SK-N-SH (cell line): ENCODE data around the gene GCNT2. TPM values are rescaled to one million over a fixed set of nuclear protein-coding genes. Genes with fewer than 3 reads are reported as not detected.

Source experiments
- CTCF ChIA-PET: fragments of 300-600, 350-600 bp; formaldehyde crosslinking; extraction: SDS; loops from one replicate; lab custom pipeline; 2021; lab: Yijun Ruan, JAX
- POLR2A ChIA-PET: fragments of 350-600 bp; sonication (Branson Sonifier 250); formaldehyde crosslinking; extraction: SDS; loops from one replicate; lab custom pipeline; 2020; ENCODE audit warnings: antibody characterized with exemption, inconsistent platforms; lab: Yijun Ruan, JAX
- DNase-seq: peaks from one replicate; pipeline ENCODE4 v3.0.0; 2012
- H2AFZ ChIP-seq: fragments of 200-600 bp; sonication (generic); 2 replicates; pipeline ENCODE4 v1.8.1; 2016; ENCODE audit warnings: antibody characterized with exemption, mild to moderate bottlenecking, low read depth
- H3F3A ChIP-seq: fragments of 200-600 bp; sonication (generic); replicated peaks from 2 replicates; pipeline ENCODE3; 2016; ENCODE audit warnings: antibody characterized with exemption, mild to moderate bottlenecking; ENCODE audit not compliant: insufficient read depth
- H3K27ac ChIP-seq, 2 experiments: fragments of 200-500 bp in 1 of 2; fragments of 200-600 bp in 1 of 2; sonication (Bioruptor generic) in 1 of 2; sonication (generic), shearing (Covaris generic) in 1 of 2; 2 replicates each; pipeline versions ENCODE4 v1.5.1 to v1.6.1; 2014 to 2016; ENCODE audit warnings: low read depth in 2 of 2, inconsistent platforms in 1 of 2, low read length in 1 of 2, mild to moderate bottlenecking in 1 of 2, mixed read lengths in 1 of 2
- H3K27me3 ChIP-seq: fragments of 200-600 bp; sonication (generic), shearing (Covaris generic); 2 replicates; pipeline ENCODE4 v1.6.1; 2016; ENCODE audit warnings: mixed run types; ENCODE audit not compliant: insufficient read depth
- H3K36me3 ChIP-seq, 2 experiments: fragments of 200-500 bp in 1 of 2; fragments of 200-600 bp in 1 of 2; sonication (Bioruptor generic) in 1 of 2; sonication (generic) in 1 of 2; replicated peaks in 1 of 2; 2 replicates each; pipeline versions ENCODE3 to v1.5.1; 2014 to 2016; ENCODE audit warnings: low read length in 1 of 2, mild to moderate bottlenecking in 1 of 2; ENCODE audit not compliant: insufficient read depth in 2 of 2, control insufficient read depth in 1 of 2
- H3K4me1 ChIP-seq, 2 experiments: fragments of 200-500 bp in 1 of 2; fragments of 200-600 bp in 1 of 2; sonication (Bioruptor generic) in 1 of 2; sonication (generic), shearing (Covaris generic) in 1 of 2; 2 replicates each; pipeline versions ENCODE4 v1.5.1 to v1.6.1; 2014 to 2016; ENCODE audit warnings: low read depth in 1 of 2, low read length in 1 of 2, mixed run types in 1 of 2; ENCODE audit not compliant: insufficient read depth in 2 of 2, control insufficient read depth in 1 of 2
- H3K4me2 ChIP-seq: fragments of 200-600 bp; sonication (generic), shearing (Covaris generic); 2 replicates; pipeline ENCODE4 v1.6.1; 2017; ENCODE audit warnings: mixed run types
- H3K4me3 ChIP-seq, 2 experiments: fragments of 200-500 bp in 1 of 2; fragments of 200-600 bp in 1 of 2; sonication (Bioruptor generic) in 1 of 2; sonication (generic), shearing (Covaris generic) in 1 of 2; 2 replicates each; pipeline versions ENCODE4 v1.5.1 to v1.8.1; 2014 to 2016; ENCODE audit warnings: low read depth in 2 of 2, inconsistent platforms in 1 of 2, low read length in 1 of 2, mild to moderate bottlenecking in 1 of 2, mixed read lengths in 1 of 2, moderate library complexity in 1 of 2
- H3K79me2 ChIP-seq: fragments of 200-600 bp; sonication (generic); 2 replicates; pipeline ENCODE4 v1.8.1; 2017; ENCODE audit warnings: mild to moderate bottlenecking; ENCODE audit not compliant: insufficient read depth
- H3K9ac ChIP-seq: fragments of 200-600 bp; sonication (generic); 2 replicates; pipeline ENCODE4 v1.6.1; 2017; ENCODE audit warnings: mixed run types
- H3K9me2 ChIP-seq: fragments of 200-600 bp; sonication (generic); 2 replicates; pipeline ENCODE4 v1.6.1; 2017; ENCODE audit warnings: mixed run types
- H3K9me3 ChIP-seq: fragments of 200-600 bp; sonication (generic); 2 replicates; pipeline ENCODE4 v1.6.1; 2017; ENCODE audit warnings: mixed run types, mild to moderate bottlenecking, moderate library complexity
- H4K20me1 ChIP-seq: fragments of 200-600 bp; sonication (generic); 2 replicates; pipeline ENCODE4 v1.6.1; 2017; ENCODE audit warnings: mild to moderate bottlenecking, mixed run types; ENCODE audit not compliant: insufficient read depth
- CTCF ChIP-seq: fragments of 200-600 bp; sonication (generic); IDR thresholded peaks from 2 replicates; pipeline ENCODE4 v1.6.1; 2017; ENCODE audit warnings: antibody characterized with exemption, mild to moderate bottlenecking, moderate library complexity
- ELF1 ChIP-seq: IDR thresholded peaks from 2 replicates; pipeline ENCODE4 v1.4.0; 2012
- EP300 ChIP-seq, 2 experiments: IDR thresholded peaks; 2 replicates each; pipeline versions ENCODE4 v1.4.0 to v1.6.1; 2012; ENCODE audit warnings: borderline replicate concordance in 1 of 2, low read depth in 1 of 2, low read length in 1 of 2
- EZH2phosphoT487 ChIP-seq: fragments of 200-600 bp; sonication (generic); IDR thresholded peaks from 2 replicates; pipeline ENCODE4 v1.6.1; 2017; ENCODE audit warnings: low read depth, mixed run types, mild to moderate bottlenecking, antibody characterized with exemption, moderate library complexity, borderline replicate concordance
- FOSL2 ChIP-seq: IDR thresholded peaks from 2 replicates; pipeline ENCODE4 v1.4.0; 2012; ENCODE audit warnings: low read depth, mild to moderate bottlenecking, moderate library complexity, borderline replicate concordance
- FOXM1 ChIP-seq: IDR thresholded peaks from 2 replicates; pipeline ENCODE4 v1.4.0; 2012; ENCODE audit warnings: low read depth, mild to moderate bottlenecking
- JUND ChIP-seq: IDR thresholded peaks from 2 replicates; pipeline ENCODE4 v1.4.0; 2012
- MEF2A ChIP-seq: IDR thresholded peaks from 2 replicates; pipeline ENCODE4 v1.4.0; 2012; ENCODE audit warnings: low read depth, borderline replicate concordance
- NFIC ChIP-seq: IDR thresholded peaks from 2 replicates; pipeline ENCODE4 v1.4.0; 2012; ENCODE audit warnings: borderline replicate concordance
- RFX5 ChIP-seq: IDR thresholded peaks from 2 replicates; pipeline ENCODE4 v1.6.1; 2012; ENCODE audit warnings: mild to moderate bottlenecking, improper control_type of control experiment, low read length
- SIN3A ChIP-seq: IDR thresholded peaks from 2 replicates; pipeline ENCODE4 v1.6.1; 2012; ENCODE audit warnings: low read depth, mild to moderate bottlenecking, low read length, moderate library complexity, borderline replicate concordance
- TAF1 ChIP-seq: IDR thresholded peaks from 2 replicates; pipeline ENCODE4 v1.6.1; 2012; ENCODE audit warnings: low read depth, mild to moderate bottlenecking, low read length, moderate library complexity, borderline replicate concordance
- TCF12 ChIP-seq: IDR thresholded peaks from 2 replicates; pipeline ENCODE4 v1.4.0; 2012
- USF2 ChIP-seq: fragments of 150-350 bp; IDR thresholded peaks from 2 replicates; pipeline ENCODE4 v1.6.1; 2017; ENCODE audit warnings: antibody characterized with exemption, low read length, low read depth, borderline replicate concordance
- WGBS: methylation state at CpG from one replicate; pipeline ENCODE4 v1.1.6; 2017; ENCODE audit warnings: low lambda C conversion rate; 5-methylcytosine and 5-hydroxymethylcytosine counted together
- polyA plus RNA-seq, 3 experiments: library from polyadenylated mRNA; depleted of rRNA; stranded (reverse); fragments of >200 nt; gene quantifications; 2 replicates each; pipeline ENCODE4 v1.2.3, GENCODE V29; 2012

GCNT2 gene
- polyA plus RNA-seq, 1 of the 3 experiments (the other 2 are of a cell fraction), result 0.13 TPM

GRCh38 chr6:10627800-10628199 lies 106.6 kb downstream of the GCNT2 start (continued):
- TF ChIP-seq CTCF (no peak), TAF1 (no peak), FOSL2 (no peak)

DNA sequence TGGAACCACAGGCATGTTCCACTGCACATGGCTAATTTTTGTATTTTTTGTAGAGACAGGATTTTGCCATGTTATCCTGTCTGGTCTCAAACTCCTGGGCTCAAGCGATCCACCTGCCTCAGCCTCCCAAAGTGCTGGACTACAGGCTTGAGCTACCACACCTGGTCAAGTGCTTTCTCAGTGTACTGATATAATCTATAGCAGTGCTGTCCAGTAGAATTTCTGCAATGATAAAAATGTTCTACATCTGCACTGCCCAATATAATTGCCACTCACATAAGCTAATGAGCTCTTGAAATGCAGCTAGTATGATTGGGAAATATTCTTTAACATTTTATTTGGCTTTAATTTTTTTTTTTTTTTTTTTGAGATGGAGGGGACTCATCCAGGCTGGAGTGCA lies 109.0 kb downstream of the GCNT2 start:
- no peak for DNase-seq
- H2AFZ ChIP-seq, result no peak overlapping the region
- H3K4me1 ChIP-seq, result 0 out of 4 replicates have a peak, but pooled peaks cover 0 to 5% of the 10 kb centered on the region in 2 experiments
- H3K9me2 ChIP-seq, result no peaks in the 10 kb centered on the region
- no peak overlapping the region for H3K4me2 ChIP-seq
- POLR2A ChIA-PET, result interaction anchor here (0.6 kb wide), 1 partner anchor 30 kb away, joined by 6 read pairs; no protein-coding TSS in a partner anchor
- CTCF ChIA-PET, result interaction anchor here (0.9 kb wide), 1 partner anchor 22 kb away, joined by 3 read pairs; no protein-coding TSS in a partner anchor
- 92% methylated on average over 1 of the region's 1 CpG for WGBS
- no peaks in the 10 kb centered on the region for H3K36me3 ChIP-seq
- no peaks in the 10 kb centered on the region for H3K79me2 ChIP-seq
- H3K27me3 ChIP-seq, result no peaks in the 10 kb centered on the region
- H4K20me1 ChIP-seq, result no peaks in the 10 kb centered on the region
- no peaks in the 10 kb centered on the region for H3K9me3 ChIP-seq
- H3F3A ChIP-seq, result peaks cover 4% of the 10 kb centered on the region
- no peak for TF ChIP-seq RFX5
- TF ChIP-seq JUND, result no peak
- no peak for TF ChIP-seq USF2
- no peak for TF ChIP-seq EP300 (IDR thresholded peaks at IDR 0.05; ENCODE audit: borderline replicate concordance in 1 of 2, low read depth in 1 of 2, low read length in 1 of 2)
- TF ChIP-seq FOXM1, result no peak
- TF ChIP-seq SIN3A, result no peak
- no peak for TF ChIP-seq MEF2A
- no peak for TF ChIP-seq ELF1
- no peak for TF ChIP-seq TCF12
- no peak for TF ChIP-seq EZH2phosphoT487
- no peak for TF ChIP-seq CTCF
- no peak for TF ChIP-seq NFIC
- no peak overlapping the region for H3K9ac ChIP-seq
- H3K4me3 ChIP-seq, result no peak overlapping the region
- H3K27ac ChIP-seq, result no peak overlapping the region
